Measurements from ENCODE around the gene NNMT.

NNMT gene

DNA sequence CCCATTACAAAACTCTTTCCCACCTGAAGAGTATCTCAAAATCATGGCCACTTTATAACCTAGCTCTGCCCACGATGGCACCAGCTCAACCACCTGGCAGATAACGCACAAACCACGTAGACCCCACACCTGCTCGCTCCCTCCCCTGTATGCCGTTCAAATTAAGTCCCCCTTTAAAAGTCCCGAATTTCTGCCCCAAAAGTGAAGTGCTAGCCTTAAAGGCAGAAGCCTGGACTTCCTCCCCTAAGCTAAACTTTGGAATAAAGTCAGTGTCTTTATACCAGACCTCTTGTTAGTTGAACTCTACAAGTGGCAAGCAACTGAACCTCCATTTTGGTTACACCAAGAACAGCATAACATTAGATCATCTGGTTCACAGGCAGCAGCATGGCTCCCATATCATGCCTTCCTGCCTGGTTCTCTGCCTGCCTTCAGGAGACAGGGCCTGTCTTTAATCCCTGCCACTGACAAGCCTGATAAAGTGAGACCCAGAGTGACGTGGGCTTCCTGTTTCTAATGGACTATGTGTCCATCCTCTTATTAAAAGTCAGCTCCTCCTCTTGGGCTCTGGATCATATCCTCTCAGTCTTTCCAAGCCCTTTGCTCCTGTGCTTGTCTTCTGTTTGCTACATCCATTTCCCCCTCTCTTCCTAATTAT is 32.6 kb upstream of the NNMT start:
- DNase-seq: no peak

- no peak for DNase-seq
These were observed 31.8 kb upstream of the NNMT start for GRCh38 chr11:114264381-114264780.

- DNase-seq: no peak
These were observed 30.9 kb upstream of the NNMT start for GRCh38 chr11:114265122-114265878.

DNA sequence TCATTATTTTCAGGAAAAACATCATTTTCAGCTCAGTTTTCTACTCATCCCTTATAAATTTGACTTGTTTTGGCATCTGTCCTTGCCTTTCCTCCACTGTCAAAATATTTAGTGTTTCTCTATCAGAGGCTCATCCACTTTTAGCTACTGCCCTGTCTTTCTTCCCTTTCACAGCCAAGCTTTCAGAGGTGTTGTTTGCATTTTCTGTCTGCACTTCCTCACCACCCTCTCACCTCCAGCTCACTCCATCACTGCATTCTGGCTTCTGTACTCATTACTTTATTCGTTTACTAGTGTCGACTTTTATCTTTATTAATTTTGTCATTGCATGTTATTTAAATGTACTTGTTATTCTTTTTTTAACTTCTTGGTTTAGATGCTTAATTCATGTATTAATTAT is 26.7 kb upstream of the NNMT start:
- no peak for DNase-seq

GRCh38 chr11:114270531-114271270 is 25.5 kb upstream of the NNMT start:
- DNase-seq: no peak

GRCh38 chr11:114271316-114271715 is 24.9 kb upstream of the NNMT start:
- DNase-seq: no peak

DNA sequence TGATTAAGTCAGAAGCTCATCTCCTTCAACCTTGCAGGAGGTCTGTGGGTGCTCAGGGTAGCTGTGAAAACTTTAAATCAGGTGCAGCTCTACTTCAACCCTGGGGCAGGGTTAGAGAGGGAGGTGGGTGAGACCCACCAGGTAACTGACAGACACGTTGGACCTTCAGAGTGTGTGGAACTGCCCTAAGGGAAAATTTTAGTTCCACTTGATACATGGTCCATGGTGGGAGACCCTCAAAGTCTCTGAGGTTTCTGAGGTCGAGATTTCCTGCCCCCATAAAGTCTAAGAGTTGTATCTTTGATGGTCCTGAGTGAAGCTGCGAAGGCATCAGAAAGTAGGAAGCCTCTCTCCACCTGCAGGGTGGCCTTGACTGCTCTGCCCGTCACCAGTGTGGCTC is 23.9 kb upstream of the NNMT start:
- no peak for DNase-seq

- DNase-seq: no peak
These were observed 23.1 kb upstream of the NNMT start for GRCh38 chr11:114273071-114273470.

- no peak for DNase-seq
These were observed 22.1 kb upstream of the NNMT start for GRCh38 chr11:114273890-114274635.

- DNase-seq: no peak
These were observed 21.6 kb upstream of the NNMT start for GRCh38 chr11:114274637-114275036.

GRCh38 chr11:114275280-114275679 is 20.9 kb upstream of the NNMT start:
- DNase-seq: peak; percentile 45

- no peak for DNase-seq
These were observed 20.1 kb upstream of the NNMT start for GRCh38 chr11:114276077-114276476.

DNA sequence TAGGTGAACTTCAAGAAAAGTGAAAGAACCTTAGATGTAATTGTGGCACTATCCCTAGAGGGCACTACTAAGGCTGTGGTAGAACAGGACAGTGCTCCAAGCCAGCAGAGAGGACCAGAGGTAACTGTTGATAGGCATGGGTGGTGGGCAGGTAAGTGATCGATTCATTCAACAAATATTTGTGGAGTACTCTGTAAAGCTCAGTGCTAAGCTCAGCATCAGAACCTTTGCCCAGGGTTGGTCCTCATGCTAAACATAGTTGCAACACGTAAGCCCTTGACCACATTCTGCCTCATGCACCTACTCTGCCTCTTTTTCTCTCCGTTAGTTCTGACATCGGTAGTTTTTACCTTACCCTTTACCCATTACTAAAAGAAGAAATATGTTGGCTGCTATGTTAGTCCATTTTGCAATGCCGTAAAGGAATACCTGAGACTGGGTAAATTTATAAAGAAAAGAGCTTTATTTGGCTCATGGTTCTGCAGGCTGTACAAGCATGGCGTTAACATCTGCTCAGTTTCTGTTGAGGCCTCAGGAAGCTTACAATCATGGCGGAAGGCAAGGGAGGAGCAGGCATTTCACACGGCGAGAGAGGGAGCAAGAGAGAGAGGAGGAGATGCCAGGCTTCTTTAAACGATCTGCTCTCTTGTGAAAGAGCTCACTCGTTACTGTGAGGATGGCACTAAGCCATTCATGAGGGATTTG is 18.4 kb upstream of the NNMT start:
- DNase-seq: no peak

DNA sequence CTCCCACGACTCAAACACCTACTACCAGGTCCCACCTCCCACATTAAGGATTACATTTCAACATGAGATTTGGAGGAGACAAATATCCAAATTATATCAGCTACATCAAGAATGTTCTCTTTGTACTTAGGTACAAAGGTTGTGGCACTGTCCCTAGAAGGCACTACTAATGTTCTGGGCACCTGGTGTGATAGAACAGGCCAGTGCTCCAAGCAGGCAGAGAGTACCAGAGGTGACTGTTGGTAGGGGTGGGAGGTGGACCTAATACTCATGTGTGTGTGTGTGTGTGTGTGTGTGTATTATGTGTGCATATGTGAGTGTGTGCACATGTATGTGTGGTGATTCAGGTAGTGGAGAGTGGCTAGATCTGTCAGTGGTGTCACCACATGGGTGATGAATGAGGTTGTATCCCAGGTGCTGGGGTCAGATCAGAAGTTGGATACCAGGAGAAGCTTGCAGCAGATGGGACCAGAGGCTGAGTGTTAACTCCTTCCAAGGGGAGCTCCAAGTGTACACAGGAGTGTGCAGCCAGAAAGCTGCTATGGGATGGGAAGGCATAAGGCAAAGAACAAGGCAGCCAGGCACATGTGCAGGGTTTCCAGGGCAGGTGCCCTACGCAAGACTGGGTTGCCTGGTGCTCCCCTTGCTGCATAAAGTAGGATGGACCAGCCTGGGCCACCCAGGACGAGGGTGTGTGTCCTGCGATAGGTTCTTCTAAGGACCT is 17.7 kb upstream of the NNMT start:
- no peak for DNase-seq

- no peak for DNase-seq
These were observed 16.2 kb upstream of the NNMT start for GRCh38 chr11:114279792-114280546.

- DNase-seq: peak; percentile 80
These were observed 15.5 kb upstream of the NNMT start for GRCh38 chr11:114280696-114281095.

GRCh38 chr11:114281388-114281956 is 14.7 kb upstream of the NNMT start:
- no peak for DNase-seq

- DNase-seq: no peak
These were observed 13.7 kb upstream of the NNMT start for GRCh38 chr11:114282488-114282887.

DNA sequence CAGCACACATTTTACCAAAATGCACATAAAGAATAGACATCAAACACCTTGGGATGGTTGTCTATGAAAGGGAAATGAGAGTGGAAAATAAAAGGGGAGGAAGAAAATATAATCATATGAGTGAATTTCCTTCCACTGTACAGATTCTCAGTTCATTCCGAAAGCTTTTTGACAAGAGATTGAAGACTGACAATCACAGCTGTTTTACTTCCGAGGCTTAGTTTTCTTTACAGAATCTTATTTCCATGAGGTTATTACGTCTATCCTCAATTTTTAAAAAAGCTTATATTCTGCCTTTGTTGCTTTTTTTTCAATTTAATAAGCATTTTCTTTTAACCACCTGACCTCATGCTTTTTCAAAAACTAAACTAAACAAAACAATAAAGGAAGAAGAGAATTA is 12.8 kb upstream of the NNMT start:
- no peak for DNase-seq

DNA sequence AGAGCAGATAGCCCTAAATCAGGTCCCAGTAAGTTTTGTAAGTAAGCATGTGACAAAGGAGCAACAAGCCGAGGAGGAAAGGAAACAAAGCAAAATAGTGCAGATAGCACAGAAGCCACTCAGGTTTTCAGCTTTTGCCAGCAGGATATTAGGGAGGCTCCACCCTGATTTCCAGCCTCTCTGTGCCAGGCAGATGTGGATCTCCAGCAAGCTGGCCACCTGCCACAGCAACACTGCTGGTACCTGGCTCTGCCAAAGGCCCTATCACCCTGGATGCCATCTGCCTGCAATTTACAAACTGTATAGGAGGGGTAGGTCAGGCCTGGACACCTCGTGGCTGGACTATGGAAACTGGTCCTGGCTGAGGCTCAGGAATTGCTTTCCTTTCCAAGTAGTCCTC is 12.2 kb upstream of the NNMT start:
- DNase-seq: no peak

GRCh38 chr11:114284914-114285313 is 11.3 kb upstream of the NNMT start:
- DNase-seq: no peak
